Coronary artery (tissue), 2 donors: Measurements from ENCODE around the gene PAX5.
A peak's percentile ranks its signal among the peaks of the same experiment; 100 is the strongest.

Source experiments
- DNase-seq: peaks from one replicate; pipeline ENCODE4 v3.0.0-alpha.2; 2017; ENCODE audit warnings: low spot score
- H3K27ac ChIP-seq, 2 donors: fragments of 200-600 bp; sonication (generic); one replicate each; pipeline ENCODE4 v1.5.1; 2016 to 2019
- H3K4me3 ChIP-seq: fragments of 200-600 bp; sonication (generic); 2 replicates; pipeline ENCODE4 v1.5.1; 2016; ENCODE audit warnings: mild to moderate bottlenecking, moderate library complexity
- TF ChIP-seq, protein P1 (sequence below): fragments of 200-600 bp; sonication (generic); IDR thresholded peaks from one replicate; pipeline ENCODE4 v1.5.1; 2019; ENCODE audit warnings: antibody characterized with exemption

The PAX5 gene

GRCh38 chr9:36932198-36932597 is 101.9 kb downstream of the PAX5 start:
- Histone ChIP-seq H3K27ac (no peak overlapping the region), H3K4me3 (no peak overlapping the region)
- no peak for DNase-seq
- TF ChIP-seq, protein P1, sequence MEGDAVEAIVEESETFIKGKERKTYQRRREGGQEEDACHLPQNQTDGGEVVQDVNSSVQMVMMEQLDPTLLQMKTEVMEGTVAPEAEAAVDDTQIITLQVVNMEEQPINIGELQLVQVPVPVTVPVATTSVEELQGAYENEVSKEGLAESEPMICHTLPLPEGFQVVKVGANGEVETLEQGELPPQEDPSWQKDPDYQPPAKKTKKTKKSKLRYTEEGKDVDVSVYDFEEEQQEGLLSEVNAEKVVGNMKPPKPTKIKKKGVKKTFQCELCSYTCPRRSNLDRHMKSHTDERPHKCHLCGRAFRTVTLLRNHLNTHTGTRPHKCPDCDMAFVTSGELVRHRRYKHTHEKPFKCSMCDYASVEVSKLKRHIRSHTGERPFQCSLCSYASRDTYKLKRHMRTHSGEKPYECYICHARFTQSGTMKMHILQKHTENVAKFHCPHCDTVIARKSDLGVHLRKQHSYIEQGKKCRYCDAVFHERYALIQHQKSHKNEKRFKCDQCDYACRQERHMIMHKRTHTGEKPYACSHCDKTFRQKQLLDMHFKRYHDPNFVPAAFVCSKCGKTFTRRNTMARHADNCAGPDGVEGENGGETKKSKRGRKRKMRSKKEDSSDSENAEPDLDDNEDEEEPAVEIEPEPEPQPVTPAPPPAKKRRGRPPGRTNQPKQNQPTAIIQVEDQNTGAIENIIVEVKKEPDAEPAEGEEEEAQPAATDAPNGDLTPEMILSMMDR = no peak

- TF ChIP-seq, protein P1 = no peak
- H3K4me3 ChIP-seq = no peak overlapping the region
- no peak overlapping the region for H3K27ac ChIP-seq
- DNase-seq = peak; percentile 55
Observed at GRCh38 chr9:36930941-36931340, 103.1 kb downstream of the PAX5 start.

- TF ChIP-seq, protein P1 = no peak
- no peak for DNase-seq
- H3K4me3 ChIP-seq = no peak overlapping the region
- no peak overlapping the region for H3K27ac ChIP-seq
Observed at GRCh38 chr9:36929350-36929675, 104.8 kb downstream of the PAX5 start.

DNA sequence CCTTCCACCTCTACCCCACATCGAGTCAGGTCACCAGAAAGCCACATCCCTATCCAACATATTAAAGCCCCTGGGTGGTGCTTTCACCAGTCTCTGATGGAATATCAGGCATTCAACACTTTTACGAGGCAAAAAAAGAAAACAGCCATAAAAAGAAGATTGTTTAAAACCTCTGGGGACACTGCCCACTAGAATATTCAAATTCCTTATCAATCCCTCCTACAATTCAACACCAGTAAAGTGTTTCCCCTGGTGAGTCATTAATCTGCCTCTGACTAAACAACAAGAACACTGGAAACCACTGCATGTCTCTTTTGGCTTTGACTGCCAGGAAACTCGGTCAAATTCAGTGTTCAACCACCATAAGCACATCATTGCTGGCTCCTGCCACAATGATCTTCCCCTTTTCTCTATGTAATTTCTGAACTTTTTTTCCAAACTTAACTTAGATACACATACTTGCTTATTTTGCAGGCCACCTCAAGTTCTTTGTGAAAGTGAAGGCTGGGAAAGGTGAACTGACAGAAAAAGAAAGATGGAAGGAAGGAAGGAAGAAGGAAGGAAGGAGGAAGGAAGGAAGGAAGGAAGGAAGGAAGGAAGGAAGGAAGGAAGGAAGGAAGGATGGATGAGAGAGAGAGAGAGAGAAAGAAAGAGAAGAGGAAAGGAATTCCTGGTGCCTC is 105.3 kb downstream of the PAX5 start:
- no peak overlapping the region for H3K4me3 ChIP-seq
- TF ChIP-seq, protein P1 = no peak
- no peak overlapping the region for H3K27ac ChIP-seq
- DNase-seq = no peak

DNA sequence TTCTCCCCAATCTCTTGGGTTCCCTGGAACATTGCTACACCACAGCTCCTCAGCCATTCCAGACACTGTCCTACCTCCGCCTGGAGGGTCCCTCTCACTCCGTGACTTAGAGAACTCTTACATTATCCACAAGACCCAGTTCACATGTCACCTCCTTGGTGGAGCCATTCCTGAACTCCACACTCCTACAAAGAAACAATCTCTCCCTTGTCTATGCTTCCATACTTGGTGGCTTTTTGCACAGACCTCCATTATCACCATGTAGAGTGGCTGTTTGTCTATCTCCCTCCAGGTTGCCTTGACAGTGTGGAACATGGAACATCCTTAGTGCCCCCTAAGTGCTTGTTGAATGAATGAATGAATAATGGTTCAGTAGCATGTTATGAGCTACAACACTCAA is 105.9 kb downstream of the PAX5 start:
- TF ChIP-seq, protein P1 = no peak
- no peak overlapping the region for H3K4me3 ChIP-seq
- no peak overlapping the region for H3K27ac ChIP-seq
- DNase-seq = no peak

DNA sequence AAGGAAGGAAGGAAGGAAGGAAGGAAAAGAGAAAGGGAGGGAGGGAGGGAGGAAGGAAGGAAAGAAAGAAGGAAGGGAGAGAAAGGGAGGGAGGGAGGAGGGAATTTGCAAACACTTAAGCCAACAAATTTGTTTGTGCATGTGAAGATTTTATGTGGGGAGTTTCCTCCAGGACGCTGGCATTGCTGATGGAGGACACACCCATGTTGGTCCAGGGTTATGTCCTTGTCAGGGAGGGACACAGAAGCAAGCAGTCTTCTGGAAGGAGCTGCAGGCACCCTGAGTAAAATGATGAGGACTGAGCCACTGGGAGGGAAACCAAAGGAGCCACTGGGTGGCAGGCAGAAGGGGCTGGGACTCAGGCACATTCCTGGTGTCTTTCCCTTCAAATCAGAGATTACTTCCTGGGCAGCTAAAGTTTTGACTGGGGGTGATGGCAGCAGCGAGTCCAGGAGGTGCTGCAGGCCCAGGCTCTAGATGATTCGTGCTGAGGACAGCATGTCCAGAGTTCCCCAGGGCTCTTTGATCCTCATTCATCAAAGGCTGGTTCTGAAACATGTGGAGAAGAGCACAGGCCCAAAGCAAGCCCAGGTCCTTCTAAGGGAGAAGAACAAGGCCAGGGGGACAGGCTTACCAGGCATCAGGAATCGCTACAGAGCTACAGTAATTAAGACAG is 109.2 kb downstream of the PAX5 start:
- H3K4me3 ChIP-seq = no peak overlapping the region
- no peak overlapping the region for H3K27ac ChIP-seq
- DNase-seq = no peak
- TF ChIP-seq, protein P1 = no peak

DNA sequence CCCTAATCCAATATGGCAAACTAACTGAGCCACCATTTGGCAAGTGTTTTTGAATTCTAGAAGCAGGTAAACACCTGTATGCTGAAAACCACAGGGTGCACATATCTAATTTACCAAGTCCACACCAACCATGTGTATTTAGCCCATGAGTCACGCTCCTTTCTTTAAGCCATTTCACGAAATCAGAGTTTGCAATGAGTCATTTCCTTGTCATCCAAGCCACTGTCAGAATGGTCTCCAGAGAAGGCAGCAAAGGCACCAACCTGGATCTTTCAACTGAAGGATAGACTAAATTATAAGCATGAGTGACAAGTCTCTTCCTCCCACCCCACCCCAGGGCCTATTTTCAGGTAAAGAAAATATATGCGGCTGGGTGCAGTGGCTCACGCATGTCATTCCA is 110.0 kb downstream of the PAX5 start:
- no peak overlapping the region for H3K4me3 ChIP-seq
- H3K27ac ChIP-seq = no peak overlapping the region
- DNase-seq = no peak
- TF ChIP-seq, protein P1 = no peak
